Measurements from ENCODE around the gene CPS1.
A peak's percentile ranks its signal among the peaks of the same experiment; 100 is the strongest.

CPS1 gene

GRCh38 chr2:210606001-210606400, 49.6 kb downstream of the CPS1 start:
- DNase-seq (ENCODE audit: low read depth): peak; percentile 10

- DNase-seq (ENCODE audit: low read depth): no peak
Measured at GRCh38 chr2:210611466-210611865, 55.1 kb downstream of the CPS1 start.

DNA sequence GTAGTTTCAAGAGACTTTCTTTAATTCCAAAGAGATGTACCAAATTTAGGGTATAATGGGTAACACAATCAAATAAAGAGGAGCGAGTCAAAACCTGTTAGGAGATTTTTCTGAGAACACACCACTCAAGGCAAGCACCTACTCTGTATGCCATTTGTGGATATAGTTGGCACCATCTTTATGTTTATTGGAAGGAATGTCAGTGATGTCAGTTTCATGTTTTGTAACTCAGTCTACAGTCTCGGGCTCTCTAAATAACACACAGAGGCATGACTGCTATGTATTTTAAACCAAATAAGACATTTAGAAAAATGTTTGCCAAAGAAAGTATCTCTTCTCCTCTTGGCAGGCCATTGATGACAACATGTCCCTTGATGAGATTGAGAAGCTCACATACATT, 59.7 kb downstream of the CPS1 start:
- peak; percentile 25 for DNase-seq (ENCODE audit: low read depth)

- no peak for DNase-seq (ENCODE audit: low read depth)
Measured at GRCh38 chr2:210617318-210617717, 60.9 kb downstream of the CPS1 start.

DNA sequence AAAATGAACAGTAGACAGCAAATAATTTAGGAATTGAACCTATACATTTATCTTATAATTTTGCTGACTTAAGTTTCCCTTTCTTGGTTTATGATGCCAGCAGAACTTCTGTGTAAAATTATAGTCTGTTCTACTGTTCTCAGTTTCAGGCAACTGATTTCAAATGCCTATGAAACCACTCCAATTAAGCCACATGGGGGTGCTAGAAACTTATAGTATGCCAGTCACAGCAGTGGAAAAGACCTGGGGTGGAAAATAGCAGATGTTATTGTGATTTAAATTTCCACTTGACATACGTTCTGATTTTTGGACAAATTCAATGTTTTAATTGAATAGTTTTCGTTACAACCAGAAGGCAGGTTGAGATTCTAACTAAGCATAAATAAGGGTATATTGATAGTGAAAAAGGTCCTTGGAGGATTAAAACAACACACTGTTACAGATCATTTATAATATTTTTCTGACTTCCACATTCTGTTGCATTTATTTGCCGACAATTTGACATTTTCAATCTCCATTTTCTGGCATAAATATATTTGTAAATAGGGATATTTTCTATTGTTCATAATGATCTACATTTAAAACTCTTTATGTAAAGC, 61.4 kb downstream of the CPS1 start:
- peak; percentile 46 for DNase-seq (ENCODE audit: low read depth)

DNA sequence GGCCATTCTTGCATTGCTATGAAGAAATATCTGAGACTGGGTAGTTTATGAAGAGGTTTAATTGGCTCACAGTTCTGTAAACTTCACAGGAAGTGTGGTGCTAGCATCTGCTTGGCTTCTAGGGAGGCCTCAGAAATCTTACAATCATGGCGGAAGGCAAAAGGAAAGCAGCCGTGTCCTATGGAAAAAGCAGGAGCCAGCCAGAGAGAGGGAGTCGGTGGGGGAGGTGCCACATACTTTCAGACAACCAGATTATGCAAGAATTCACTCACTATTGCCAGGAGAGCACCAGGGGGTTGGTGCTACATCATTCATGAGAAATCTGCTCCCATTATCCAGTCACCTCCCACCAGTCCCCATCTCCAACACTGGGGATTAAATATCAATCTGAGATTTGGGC, 64.1 kb downstream of the CPS1 start:
- peak; percentile 18 for DNase-seq (ENCODE audit: low read depth)

GRCh38 chr2:210623506-210623905, 67.1 kb downstream of the CPS1 start:
- DNase-seq (ENCODE audit: low read depth): no peak

- peak; percentile 15 for DNase-seq (ENCODE audit: low read depth)
Measured at GRCh38 chr2:210626849-210627248, 70.5 kb downstream of the CPS1 start.

- DNase-seq (ENCODE audit: low read depth): peak; percentile 14
Measured at GRCh38 chr2:210630873-210631560, 74.6 kb downstream of the CPS1 start.

DNA sequence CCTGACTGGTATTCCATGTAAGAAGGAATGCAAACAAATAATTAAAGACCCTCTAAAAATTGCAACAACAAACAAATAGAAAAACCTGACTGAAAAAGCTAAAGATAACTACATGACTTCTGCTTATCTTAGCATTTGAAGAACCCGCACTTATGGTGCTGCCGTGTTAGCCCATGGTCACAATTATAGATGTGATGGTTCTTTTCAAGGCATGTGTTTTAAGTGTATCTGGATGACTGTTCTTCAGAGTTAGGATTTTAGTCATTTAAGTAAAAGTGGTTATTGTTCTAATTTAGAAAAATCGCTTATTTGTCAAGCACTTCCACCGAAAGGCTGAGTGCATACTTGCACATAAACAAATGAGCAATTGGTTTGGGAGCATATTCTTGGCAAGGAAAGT, 77.3 kb downstream of the CPS1 start:
- DNase-seq (ENCODE audit: low read depth): no peak

- DNase-seq (ENCODE audit: low read depth): no peak
Measured at GRCh38 chr2:210635257-210635656, 78.9 kb downstream of the CPS1 start.

DNA sequence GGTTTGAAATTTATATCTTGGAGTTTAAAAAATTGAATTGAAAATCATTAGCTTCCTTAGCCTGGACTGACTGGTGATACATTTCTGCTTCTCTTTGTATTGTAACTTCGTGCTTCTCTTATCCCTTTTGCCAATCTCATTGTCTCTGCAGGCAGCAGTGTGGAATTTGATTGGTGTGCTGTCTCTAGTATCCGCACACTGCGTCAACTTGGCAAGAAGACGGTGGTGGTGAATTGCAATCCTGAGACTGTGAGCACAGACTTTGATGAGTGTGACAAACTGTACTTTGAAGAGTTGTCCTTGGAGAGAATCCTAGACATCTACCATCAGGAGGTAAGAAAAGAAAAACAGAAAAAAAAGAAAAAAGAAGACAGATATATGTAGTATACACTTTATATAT, 85.9 kb downstream of the CPS1 start:
- DNase-seq (ENCODE audit: low read depth): no peak

DNA sequence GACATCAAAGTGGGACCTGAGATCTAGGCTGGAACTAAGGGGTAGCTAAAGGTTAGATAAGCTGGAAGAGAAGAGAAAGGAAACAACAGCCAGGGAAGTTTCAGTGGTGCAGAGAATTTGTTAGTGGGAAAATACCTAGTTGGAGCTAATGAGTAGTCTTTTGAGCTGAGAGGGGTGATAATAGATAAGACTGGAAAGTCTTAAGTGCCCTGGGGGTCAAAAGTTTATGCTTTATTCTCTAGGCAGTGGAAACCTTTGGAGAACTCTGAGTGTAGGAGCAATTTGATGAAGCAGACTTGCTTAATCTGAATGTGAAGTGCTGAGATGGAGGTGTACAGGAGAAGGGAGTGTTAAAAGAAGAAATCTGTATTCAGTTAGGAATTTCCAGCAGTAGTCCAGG, 90.8 kb downstream of the CPS1 start:
- DNase-seq (ENCODE audit: low read depth): no peak

DNA sequence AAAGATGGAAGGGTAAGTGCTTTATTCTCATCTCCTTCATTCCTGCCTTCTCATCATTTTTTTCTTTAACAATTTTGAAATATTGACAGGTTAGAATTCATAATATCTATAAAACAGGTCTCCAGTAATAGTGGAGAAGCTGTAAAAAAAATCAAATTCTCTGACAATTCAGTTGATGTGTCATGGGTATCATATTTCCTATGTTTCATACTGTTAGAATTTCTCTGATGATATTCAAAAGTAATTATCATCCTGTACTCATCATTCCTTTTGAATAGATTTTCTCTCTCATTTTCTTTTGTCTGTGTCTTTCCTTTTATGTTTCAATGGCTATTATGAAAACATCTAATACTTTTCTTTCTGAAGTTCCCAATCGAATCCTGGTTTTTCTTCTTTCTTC, 97.7 kb downstream of the CPS1 start:
- DNase-seq (ENCODE audit: low read depth): peak; percentile 1

- DNase-seq (ENCODE audit: low read depth): no peak
Measured at GRCh38 chr2:210655229-210655975, 99.0 kb downstream of the CPS1 start.

GRCh38 chr2:210657874-210658273, 101.5 kb downstream of the CPS1 start:
- no peak for DNase-seq (ENCODE audit: low read depth)

- DNase-seq (ENCODE audit: low read depth): no peak
Measured at GRCh38 chr2:210660751-210661150, 104.4 kb downstream of the CPS1 start.

- no peak for DNase-seq (ENCODE audit: low read depth)
Measured at GRCh38 chr2:210662560-210662959, 106.2 kb downstream of the CPS1 start.

GRCh38 chr2:210663631-210664089, 107.3 kb downstream of the CPS1 start:
- DNase-seq (ENCODE audit: low read depth): peak; percentile 5

GRCh38 chr2:210667711-210668110, 111.3 kb downstream of the CPS1 start:
- no peak for DNase-seq (ENCODE audit: low read depth)

GRCh38 chr2:210671065-210671464, 114.7 kb downstream of the CPS1 start:
- DNase-seq (ENCODE audit: low read depth): no peak

DNA sequence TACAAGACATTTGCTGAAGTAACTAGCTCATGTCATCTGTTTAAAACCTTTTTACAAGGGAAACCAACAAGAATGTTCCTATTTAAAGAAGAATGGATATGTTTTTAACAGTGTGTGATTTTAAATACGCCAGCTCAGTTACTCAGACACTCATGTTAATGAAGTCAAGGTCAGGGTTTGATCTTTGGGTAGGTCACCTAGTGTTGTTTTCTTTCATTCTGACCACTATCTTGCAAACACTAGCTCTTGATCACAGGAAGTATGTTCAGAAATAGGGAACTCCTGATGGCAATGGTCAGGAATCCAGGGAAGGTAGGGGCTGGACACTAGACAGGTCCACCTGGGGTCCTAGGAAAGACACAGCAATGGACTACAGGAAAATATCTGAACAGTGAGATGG, 116.7 kb downstream of the CPS1 start:
- DNase-seq (ENCODE audit: low read depth): no peak

GRCh38 chr2:210676067-210676466, 119.7 kb downstream of the CPS1 start:
- DNase-seq (ENCODE audit: low read depth): no peak
